ENCODE results near the gene MAGEB1.

Gene MAGEB1

DNA sequence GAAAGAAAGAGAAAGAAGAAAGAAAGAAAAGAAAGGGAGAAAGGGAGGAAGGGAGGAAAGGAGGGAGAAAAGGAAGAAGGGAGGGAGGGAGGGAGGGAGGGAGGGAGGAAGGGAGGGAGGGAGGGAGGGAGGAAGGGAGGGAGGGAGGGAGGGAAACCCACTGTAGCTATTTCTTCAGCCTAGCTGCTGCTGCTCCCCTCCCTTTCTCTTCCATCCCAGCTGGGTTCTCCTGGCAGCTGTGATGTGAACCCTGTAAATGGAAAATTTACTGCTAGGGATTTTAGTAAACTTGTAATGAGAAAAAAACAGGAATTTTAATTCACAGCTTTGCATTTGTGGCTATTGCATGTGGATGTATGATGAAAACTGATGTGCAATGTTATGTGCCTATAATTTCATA, 54.3 kb downstream of the MAGEB1 start:
- no peak for DNase-seq

Data from NCI-H510A (cell line).